Stimulated activated CD4-positive, alpha-beta T cell treated with anti-CD3 and anti-CD28 coated beads, Interleukin-1b, Interleukin-23, amount 100 ng/mL, for 24 hours (primary cell): ENCODE measurements around the gene TMOD3.

ENCODE experiments used
- DNase-seq, 4 experiments: peaks; one replicate each; pipeline ENCODE4 v3.0.0-alpha.2; 2020; ENCODE audit warnings: low read depth in 4 of 4, low spot score in 1 of 4

TMOD3 gene

GRCh38 chr15:51907136-51907862 lies 77.8 kb downstream of the TMOD3 start:
- no peak for DNase-seq

- DNase-seq: no peak
Observed at GRCh38 chr15:51908316-51908715, 78.9 kb downstream of the TMOD3 start.

- DNase-seq: no peak
Observed at GRCh38 chr15:51909584-51909983, 80.1 kb downstream of the TMOD3 start.

GRCh38 chr15:51912528-51912927 lies 83.1 kb downstream of the TMOD3 start:
- DNase-seq: no peak

- no peak for DNase-seq
Observed at GRCh38 chr15:51917493-51917892, 88.0 kb downstream of the TMOD3 start.

GRCh38 chr15:51924156-51925068 lies 95.0 kb downstream of the TMOD3 start:
- no peak for DNase-seq

- DNase-seq: no peak
Observed at GRCh38 chr15:51926809-51927208, 97.4 kb downstream of the TMOD3 start.

GRCh38 chr15:51931016-51931415 lies 101.6 kb downstream of the TMOD3 start:
- DNase-seq: no peak

- no peak for DNase-seq
Observed at GRCh38 chr15:51931638-51932037, 102.2 kb downstream of the TMOD3 start.

GRCh38 chr15:51932161-51932560 lies 102.7 kb downstream of the TMOD3 start:
- no peak for DNase-seq

GRCh38 chr15:51935466-51936104 lies 106.1 kb downstream of the TMOD3 start:
- no peak for DNase-seq

- DNase-seq: no peak
Observed at GRCh38 chr15:51936105-51936478, 106.6 kb downstream of the TMOD3 start.

GRCh38 chr15:51938286-51938685 lies 108.8 kb downstream of the TMOD3 start:
- DNase-seq: no peak

- DNase-seq: no peak
Observed at GRCh38 chr15:51939216-51939615, 109.8 kb downstream of the TMOD3 start.

GRCh38 chr15:51947124-51947523 lies 117.7 kb downstream of the TMOD3 start:
- no peak for DNase-seq

GRCh38 chr15:51952805-51953204 lies 123.4 kb downstream of the TMOD3 start:
- no peak for DNase-seq

- DNase-seq: no peak
Observed at GRCh38 chr15:51955504-51955903, 126.1 kb downstream of the TMOD3 start.
